Subcutaneous abdominal adipose tissue (tissue), 5 donors: Measurements from ENCODE around the gene PIEZO1.

ENCODE experiments used
- H3K27ac ChIP-seq: one replicate; pipeline ENCODE4 v1.7.0; 2013; ENCODE audit warnings: low read depth, mild to moderate bottlenecking, inconsistent platforms, low read length, moderate library complexity
- H3K27me3 ChIP-seq, 5 donors: one replicate each; pipeline ENCODE4 v1.7.0; 2013; ENCODE audit warnings: low read length in 5 of 5, inconsistent platforms in 1 of 5; ENCODE audit not compliant: control insufficient read depth in 5 of 5, insufficient read depth in 4 of 5
- H3K36me3 ChIP-seq, 5 donors: one replicate each; pipeline ENCODE4 v1.7.0; 2013; ENCODE audit warnings: low read length in 5 of 5; ENCODE audit not compliant: control insufficient read depth in 5 of 5, insufficient read depth in 5 of 5
- H3K4me1 ChIP-seq, 5 donors: one replicate each; pipeline ENCODE4 v1.7.0; 2013; ENCODE audit warnings: low read length in 5 of 5, mild to moderate bottlenecking in 3 of 5, moderate library complexity in 1 of 5; ENCODE audit not compliant: control insufficient read depth in 5 of 5, insufficient read depth in 5 of 5
- H3K4me3 ChIP-seq, 5 donors: one replicate each; pipeline ENCODE4 v1.7.0; 2013; ENCODE audit warnings: low read length in 5 of 5, low read depth in 1 of 5
- H3K9ac ChIP-seq, 5 donors: one replicate each; pipeline ENCODE4 v1.7.0; 2013; ENCODE audit warnings: low read length in 5 of 5, mild to moderate bottlenecking in 4 of 5, moderate library complexity in 3 of 5
- H3K9me3 ChIP-seq, 5 donors: one replicate each; pipeline ENCODE4 v1.7.0; 2013; ENCODE audit warnings: low read length in 5 of 5; ENCODE audit not compliant: control insufficient read depth in 5 of 5
- donor health status: healthy.
- donor health status: healthy.
- donor health status: healthy.
- donor health status: healthy.
- donor health status: healthy.

Gene PIEZO1

DNA sequence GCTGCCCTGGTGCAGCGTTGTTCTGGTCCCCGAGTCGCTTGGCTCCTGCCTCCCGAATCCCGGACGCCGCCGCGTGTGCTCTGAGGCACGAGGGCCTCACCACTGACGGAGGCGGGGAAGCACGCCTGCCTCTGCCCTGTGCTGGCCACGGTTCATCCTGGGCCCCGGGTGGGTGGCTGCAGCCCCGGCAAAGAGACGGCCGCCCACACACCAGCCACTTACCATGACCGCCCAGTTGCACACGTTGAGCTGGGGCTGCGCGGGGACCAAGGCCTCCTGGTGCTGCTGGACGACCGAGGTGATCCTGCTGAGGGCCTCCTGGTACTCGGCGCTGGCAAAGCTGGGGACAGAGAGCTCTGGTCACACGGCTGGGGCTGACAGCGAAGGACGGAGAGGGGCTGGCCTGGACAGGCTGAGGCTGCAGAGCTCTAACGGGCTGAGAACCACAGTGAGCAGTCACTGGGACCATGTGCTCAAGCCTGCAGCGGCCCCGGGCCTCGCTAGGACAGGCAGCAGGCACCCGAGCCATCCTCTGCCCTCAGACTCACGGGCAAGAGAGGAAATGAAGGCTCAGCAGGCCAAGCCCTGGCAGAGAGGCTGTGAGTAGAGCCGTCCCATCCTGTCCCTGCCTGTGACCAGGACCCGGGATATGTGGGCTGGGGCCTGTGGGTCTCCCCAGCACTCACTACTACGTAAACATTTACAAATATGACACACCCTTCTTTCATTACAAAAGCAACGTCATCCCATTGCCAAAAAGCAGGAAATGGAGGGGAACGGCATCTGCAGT, 33.0 kb upstream of the PIEZO1 start:
- Histone ChIP-seq H3K9me3 (no peaks in the 10 kb centered on the region), H3K36me3 (peaks cover 0 to 29% (median 18%) of the 10 kb centered on the region in 5 donors), H3K4me1 (peaks cover 0 to 3% (median 2%) of the 10 kb centered on the region in 5 donors), H3K9ac (no peak overlapping the region), H3K4me3 (no peak overlapping the region), H3K27me3 (no peaks in the 10 kb centered on the region), H3K27ac (no peak overlapping the region)

DNA sequence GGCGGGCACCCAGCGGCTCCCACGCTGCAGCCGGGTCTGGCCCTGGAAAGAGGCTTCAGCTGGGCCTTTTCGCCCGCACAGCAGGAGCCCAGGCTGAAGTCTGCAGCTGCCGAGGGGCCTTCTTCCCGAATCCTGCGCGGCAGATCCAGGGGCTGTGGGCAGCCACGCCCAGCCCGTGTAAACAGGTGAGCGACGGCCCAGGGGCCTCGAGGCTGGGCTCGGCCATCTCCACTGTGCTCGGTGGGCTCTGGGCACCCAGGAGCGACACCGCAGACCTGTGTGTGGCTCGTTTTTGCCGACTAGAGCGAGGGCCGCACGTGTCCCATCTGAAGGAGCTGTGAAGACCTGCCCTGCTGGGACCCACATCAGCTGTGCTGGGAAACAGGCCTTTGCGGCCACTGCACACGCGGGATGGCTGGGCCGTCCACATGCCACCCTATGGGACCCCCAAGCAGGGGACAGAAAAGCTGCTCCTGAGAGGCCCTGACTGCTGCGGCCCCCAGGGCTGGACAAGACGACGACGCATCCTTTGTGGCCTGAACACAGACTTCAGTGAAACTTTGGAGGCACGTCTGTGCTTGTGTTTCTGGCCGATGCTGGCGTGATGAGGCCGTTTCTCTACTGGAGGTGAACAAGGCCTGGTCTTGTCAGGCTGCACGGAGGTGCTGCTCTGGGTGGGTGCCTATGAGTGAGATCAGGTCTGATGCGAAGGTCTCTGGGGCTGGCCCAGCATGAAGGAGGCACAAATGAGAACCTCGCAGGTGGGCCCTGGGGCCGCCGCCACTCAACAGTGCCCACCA, 31.9 kb upstream of the PIEZO1 start:
- H3K27ac ChIP-seq = no peak overlapping the region
- H3K9ac ChIP-seq = no peak overlapping the region
- H3K27me3 ChIP-seq = no peaks in the 10 kb centered on the region
- H3K9me3 ChIP-seq = no peaks in the 10 kb centered on the region
- H3K36me3 ChIP-seq = peaks cover 0 to 19% (median 9%) of the 10 kb centered on the region in 5 donors
- peaks cover 0 to 13% (median 11%) of the 10 kb centered on the region in 5 donors for H3K4me1 ChIP-seq
- no peak overlapping the region for H3K4me3 ChIP-seq

DNA sequence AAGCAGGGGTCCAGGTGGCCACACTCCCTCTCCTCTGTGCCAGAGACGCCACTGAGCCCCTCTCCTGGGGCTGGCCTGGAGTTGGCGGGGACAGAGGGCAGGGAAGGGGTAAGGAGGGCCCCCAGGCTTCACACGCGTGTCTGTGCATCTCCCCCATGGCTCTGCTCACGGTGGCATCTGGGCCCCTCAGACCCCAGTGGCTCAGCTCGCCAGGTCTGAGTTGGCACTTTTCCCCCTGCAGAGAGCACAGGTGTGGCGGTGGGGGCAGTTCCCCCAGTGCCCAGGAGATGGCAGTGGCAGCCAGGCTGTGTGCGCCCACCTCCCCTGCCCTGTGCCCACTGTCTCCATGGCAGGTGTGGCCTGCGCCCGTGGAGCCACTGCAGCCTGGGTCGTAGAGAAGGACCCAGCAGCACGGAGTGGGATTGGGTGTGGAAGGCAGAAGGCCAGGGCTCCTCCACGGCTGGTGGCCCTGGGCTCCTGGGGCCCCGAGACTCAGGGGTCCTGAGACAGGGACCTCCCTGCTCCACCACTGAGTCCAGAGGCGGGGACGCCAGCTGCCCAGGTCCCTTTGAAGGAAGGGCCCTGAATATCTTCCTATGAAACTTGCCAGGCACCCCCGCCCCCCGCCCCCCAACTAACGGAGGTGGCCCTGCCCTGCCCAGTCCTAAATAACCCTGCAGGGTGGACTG, 31.0 kb upstream of the PIEZO1 start:
- Histone ChIP-seq H3K4me1 (peaks cover 0 to 20% (median 18%) of the 10 kb centered on the region in 5 donors), H3K9me3 (no peaks in the 10 kb centered on the region), H3K4me3 (no peak overlapping the region), H3K36me3 (peaks cover 0 to 10% (median under 1%) of the 10 kb centered on the region in 5 donors), H3K27ac (no peak overlapping the region), H3K9ac (no peak overlapping the region), H3K27me3 (no peaks in the 10 kb centered on the region)

DNA sequence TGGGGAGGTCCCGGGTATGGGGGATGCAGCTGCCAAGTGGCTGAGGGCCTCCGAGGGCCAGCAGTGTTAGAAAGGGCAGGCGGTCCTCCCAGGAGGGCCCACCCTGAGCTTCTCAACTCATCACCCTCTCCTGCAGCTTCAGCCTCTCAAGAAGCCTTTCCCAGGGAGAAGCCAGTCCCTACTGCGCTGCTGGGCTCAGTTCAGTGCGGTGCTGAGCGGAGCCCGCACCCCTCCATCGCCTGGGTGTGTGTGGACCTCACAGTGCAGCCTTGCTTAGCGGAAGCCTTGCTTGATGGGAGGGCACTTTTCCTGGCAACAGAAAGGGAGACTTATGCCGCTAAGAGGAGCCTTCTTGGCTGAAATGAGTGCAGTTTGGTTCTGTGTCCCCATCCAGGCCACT, 30.2 kb upstream of the PIEZO1 start:
- Histone ChIP-seq H3K27me3 (no peaks in the 10 kb centered on the region), H3K27ac (no peak overlapping the region), H3K36me3 (peaks cover 0 to 2% (median 0%) of the 10 kb centered on the region in 5 donors), H3K9me3 (no peaks in the 10 kb centered on the region), H3K9ac (peak overlapping the region in 1 of 5 donors; percentile 47), H3K4me3 (no peak overlapping the region), H3K4me1 (peaks cover 6 to 29% (median 26%) of the 10 kb centered on the region in 5 donors)

DNA sequence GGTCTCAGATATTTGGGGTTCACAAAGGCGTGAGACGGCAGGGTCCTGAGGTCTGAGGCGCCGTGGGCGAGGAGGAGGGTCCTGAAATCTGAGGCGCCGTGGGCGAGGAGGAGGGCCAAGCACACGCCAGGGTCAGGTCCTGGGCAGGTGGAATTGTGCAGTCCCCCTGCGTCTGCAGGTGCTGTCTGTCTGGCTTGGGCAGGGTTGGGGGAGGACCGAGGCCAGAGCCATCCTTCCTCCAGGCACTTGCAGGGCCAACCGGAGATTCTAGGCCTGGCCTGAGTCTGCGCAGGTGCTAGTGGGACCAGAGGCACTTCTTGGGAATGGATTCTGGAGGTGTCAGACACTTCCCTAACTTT, 29.1 kb upstream of the PIEZO1 start:
- Histone ChIP-seq H3K9me3 (no peaks in the 10 kb centered on the region), H3K9ac (no peak overlapping the region), H3K27ac (no peak overlapping the region)

DNA sequence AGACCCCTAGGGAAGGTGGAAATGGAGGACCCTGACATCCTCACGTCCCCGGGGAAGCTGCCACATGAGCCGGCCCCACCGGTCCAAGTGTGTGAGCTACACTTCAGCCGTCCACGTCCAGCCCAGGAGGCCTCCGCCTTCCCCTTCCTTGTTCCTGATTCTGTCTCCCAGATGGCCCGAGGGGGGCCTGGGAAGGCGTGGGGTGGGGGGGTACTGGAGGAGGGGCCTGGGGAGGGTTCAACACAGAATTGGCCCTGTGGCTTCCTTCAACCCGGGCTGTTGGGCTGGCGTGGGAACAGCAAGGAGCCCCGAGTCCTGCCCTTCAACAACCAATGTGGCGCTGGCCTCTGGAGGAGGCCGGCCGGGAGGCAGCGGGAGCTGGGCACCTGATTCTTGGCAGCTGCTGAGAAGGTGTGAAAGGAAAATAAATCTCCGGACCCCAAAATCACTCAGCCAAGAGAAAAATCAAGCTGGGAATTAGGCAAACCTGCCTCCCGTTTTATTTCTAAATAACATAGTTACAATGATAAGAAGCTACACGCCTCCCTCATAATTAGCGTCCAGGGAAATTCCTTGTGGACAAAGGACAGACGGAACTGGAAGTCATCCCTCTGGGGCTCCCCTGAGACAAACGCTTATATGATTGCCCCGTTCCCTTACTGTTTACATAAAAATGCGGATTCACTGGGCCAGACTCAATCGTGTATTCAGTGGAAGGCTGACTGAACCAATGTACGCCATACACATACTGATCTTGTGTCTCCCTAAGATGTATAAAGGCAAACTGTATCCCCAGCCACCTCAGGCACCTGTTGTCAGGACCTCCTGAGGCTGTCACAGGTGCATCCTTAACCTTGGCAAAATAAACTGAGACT, 28.5 kb upstream of the PIEZO1 start:
- H3K9me3 ChIP-seq = no peaks in the 10 kb centered on the region
- no peak overlapping the region for H3K9ac ChIP-seq
- no peaks in the 10 kb centered on the region for H3K27me3 ChIP-seq
- H3K4me3 ChIP-seq = peak overlapping the region in 1 of 5 donors; percentile 16
- peaks cover 0 to 15% (median 11%) of the 10 kb centered on the region in 5 donors for H3K36me3 ChIP-seq
- peaks cover 6 to 41% (median 37%) of the 10 kb centered on the region in 5 donors for H3K4me1 ChIP-seq
- H3K27ac ChIP-seq = no peak overlapping the region

More for the DNA sequence above, 29.1 kb upstream of the PIEZO1 start:
- Histone ChIP-seq H3K27me3 (no peaks in the 10 kb centered on the region), H3K4me1 (peaks cover 6 to 40% (median 37%) of the 10 kb centered on the region in 5 donors), H3K36me3 (peaks cover 0 to 10% (median 8%) of the 10 kb centered on the region in 5 donors), H3K4me3 (no peak overlapping the region)

DNA sequence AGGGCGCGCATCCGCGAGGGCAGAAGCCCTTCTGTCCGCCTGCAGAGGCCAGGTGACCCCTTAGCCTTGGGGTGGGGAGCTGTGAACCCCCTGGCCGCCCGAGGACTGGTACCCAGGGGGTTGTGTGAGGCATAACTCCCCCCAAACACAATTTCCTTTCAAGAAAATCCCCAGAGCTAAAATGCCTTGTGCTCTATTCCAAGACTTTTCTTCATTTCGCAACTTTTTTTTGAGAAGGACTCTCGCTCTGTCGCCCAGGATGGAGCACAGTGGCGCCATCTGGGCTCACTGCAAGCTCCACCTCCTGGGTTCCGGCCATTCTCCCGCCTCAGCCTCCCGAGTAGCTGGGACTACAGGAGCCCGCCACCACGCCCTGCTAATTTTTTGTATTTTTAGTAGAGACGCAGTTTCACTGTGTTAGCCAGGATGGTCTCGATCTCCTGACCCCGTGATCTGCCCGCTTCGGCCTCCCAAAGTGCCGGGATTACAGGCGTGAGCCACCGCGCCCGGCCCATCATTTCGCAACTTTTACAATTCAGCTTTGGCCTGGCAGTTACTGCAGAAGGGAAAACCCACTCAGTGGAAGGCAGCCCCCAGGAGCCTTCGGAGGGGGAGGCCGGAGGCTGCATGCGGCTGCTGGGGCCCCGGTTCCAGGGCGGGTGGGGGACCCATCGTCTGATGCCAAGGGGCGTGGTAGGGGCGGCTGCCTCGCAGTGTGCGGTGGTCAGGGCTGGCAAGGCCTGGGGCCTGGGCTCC, 27.7 kb upstream of the PIEZO1 start:
- Histone ChIP-seq H3K9me3 (no peaks in the 10 kb centered on the region), H3K4me3 (peak overlapping the region in 4 of 5 donors; percentile 67 to 75 (median 72)), H3K36me3 (peaks cover 0 to 22% (median 15%) of the 10 kb centered on the region in 5 donors), H3K27ac (peak overlapping the region; percentile 67), H3K9ac (peak overlapping the region in 3 of 5 donors; percentile 47 to 59 (median 49)), H3K27me3 (no peaks in the 10 kb centered on the region), H3K4me1 (peaks cover 6 to 41% (median 37%) of the 10 kb centered on the region in 5 donors)

DNA sequence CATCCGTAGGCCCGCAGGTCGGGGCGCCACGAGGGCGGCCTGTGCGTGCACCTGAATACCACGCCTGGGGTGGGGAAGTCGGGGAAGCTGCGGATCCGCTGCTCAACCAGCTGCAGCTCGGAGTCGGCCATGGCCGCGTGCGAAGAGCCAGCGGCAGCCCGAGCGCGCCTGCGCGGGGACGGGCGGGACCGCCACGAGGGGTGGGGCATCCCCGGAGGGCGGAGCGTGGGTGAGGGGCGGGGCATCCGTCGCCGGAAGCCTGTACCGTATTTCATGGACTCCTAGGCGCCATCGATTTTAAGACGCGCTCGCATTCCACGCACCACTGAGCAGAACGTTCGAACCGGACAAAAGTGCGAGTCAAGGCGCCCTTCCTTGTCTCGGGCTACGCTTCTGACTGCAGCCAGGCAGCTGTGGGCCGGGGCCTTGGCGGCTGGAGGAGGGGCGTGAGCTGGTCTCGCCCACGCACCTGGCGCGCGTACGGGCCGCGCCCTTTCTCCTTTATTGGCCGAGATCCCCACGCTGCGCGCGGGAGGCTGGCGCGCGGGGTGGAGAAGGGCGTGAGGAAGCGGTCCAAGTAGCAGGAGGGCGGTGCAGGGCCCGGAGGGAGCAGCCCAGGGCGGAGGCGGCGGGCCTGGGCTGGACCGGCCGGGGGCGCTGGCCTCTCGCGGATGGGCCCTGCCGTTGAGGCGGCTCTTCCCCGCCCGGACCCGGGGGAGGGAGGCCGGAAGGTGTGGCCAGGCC, 26.9 kb upstream of the PIEZO1 start, which contains the start of gene APRT:
Gene APRT (minus strand): TSS at position 160 of the 744 bp plus-strand sequence. CDS start 29 bp downstream, at position 131.
- Histone ChIP-seq H3K4me3 (peak within 1 kb of the TSS; percentile 66 to 75 (median 71)), H3K9ac (peak within 1 kb of the TSS; percentile 31 to 83 (median 59))

More for the DNA sequence above, 26.9 kb upstream of the PIEZO1 start, which contains the start of gene APRT:
- no peaks in the 10 kb centered on the region for H3K27me3 ChIP-seq
- H3K27ac ChIP-seq = peak within 1 kb of the TSS; percentile 67
- peaks cover 6 to 41% (median 37%) of the 10 kb centered on the region in 5 donors for H3K4me1 ChIP-seq
- H3K9me3 ChIP-seq = no peaks in the 10 kb centered on the region
- H3K36me3 ChIP-seq = peaks cover 0 to 24% (median 15%) of the 10 kb centered on the region in 5 donors
